Measurements from ENCODE around the gene AARS2.
"Not testable (repeated sequence)": the region's sequence is repeated elsewhere in the genome, so short reads cannot be mapped to it uniquely, and the experiment has no call there.

The AARS2 gene

DNA sequence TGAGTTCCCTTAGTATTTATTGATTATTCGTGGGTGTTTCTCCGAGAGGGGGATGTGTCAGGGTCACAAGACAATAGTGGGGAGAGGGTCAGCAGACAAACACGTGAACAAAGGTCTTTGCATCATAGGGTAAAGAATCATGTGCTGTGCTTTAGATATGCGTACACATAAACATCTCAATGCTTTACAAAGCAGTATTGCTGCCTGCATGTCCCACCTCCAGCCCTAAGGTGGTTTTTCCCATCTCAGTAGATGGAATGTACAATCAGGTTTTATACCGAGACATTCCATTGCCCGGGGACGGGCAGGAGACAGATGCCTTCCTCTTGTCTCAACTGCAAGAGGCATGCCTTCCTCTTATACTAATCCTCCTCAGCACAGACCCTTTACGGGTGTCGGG, 15.1 kb upstream of the AARS2 start:
- DNase-seq, result not testable (repeated sequence)

DNA sequence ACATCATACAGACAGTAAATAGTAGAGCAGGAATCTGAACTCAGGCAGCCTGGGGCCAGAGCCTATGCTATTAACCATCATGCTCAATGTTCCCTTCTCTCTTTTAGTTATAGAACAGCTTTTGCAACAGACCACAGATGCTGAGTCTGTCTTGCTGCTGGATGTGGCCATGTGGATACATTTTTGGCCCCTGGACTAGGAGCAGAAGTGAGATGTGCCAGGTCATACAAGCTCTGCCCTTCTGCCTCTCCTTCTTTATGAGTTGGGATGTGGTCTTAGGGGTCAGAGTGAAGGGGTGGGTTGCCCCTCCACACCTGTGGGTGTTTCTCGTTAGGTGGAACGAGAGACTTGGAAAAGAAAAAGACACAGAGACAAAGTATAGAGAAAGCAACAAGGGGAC, 14.6 kb upstream of the AARS2 start:
- no peak for DNase-seq

DNA sequence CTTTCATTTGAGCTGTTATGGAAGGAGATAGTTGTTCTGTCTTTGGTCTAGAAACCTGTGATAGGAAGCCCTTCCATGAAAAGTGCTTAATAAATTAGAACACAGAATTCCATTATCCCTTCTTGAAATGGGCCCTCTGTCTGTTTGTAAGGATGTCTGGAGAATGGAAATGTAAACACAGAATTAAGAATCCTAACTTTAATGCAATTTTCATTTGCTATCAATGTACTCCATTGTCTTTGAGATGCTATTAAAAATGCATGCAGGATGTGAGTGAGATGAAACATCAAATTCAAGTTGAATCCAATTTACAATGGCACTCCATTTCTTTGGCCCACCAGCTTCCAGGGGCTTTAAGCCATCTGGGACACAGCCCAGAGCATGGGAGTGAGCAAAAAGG, 13.9 kb upstream of the AARS2 start:
- DNase-seq, result no peak

DNA sequence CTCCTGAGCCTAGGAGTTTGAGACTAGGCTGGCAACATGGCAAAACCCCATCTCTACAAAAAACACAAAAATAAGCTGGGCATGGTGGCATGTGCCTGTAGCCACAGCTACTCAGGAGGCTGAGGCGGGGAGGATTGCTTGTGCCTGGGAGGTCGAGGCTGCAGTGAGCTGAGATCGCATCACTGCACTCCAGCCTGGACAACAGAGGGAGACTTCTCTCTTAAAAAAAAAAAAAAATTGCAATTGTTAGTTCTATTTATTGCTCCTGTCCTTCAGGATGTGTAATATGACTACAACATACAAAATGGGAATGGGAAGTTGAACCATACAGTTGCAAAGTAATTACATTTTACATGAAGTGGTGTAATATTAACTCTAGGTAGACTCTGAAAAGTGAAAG, 8.1 kb upstream of the AARS2 start:
- no peak for DNase-seq

DNA sequence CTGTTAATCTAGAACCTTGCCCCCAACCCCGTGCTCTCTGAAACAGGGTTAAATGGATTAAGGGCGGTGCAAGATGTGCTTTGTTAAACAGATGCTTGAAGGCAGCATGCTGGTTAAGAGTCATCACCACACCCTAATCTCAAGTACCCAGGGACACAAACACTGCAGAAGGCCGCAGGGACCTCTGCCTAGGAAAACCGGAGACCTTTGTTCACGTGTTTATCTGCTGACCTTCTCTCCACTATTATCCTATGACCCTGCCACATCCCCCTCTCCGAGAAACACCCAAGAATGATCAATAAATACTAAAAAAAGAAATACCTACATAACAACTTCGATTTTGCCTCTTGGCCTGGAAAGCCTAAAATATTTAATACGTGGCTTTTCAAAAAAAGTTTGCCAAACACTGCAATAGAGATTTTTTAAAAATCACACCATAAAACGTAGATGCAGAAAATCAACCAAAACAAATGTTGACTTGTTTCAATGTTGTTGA, 4.0 kb upstream of the AARS2 start:
- not testable (repeated sequence) for DNase-seq

DNA sequence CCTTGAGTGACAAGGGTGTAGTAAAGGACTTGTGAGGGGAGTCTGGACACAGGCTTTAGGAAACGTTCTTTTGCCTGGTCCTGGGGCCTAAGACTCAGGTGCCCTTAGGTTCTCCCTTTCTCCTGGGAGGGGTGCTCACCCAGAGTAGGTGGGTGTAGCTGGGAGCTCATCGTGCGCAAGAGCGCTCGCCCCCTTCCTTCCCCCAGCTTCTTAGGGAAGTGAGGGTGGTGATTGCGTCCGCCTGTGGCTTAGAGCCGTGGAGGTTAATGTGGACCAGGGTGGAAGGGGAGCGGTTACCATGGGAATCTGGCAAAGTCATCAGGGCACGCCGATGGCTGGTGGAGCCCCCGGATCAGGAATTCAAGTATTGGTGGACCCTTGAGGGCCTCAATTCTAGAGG, 3.3 kb upstream of the AARS2 start:
- no peak for DNase-seq

DNA sequence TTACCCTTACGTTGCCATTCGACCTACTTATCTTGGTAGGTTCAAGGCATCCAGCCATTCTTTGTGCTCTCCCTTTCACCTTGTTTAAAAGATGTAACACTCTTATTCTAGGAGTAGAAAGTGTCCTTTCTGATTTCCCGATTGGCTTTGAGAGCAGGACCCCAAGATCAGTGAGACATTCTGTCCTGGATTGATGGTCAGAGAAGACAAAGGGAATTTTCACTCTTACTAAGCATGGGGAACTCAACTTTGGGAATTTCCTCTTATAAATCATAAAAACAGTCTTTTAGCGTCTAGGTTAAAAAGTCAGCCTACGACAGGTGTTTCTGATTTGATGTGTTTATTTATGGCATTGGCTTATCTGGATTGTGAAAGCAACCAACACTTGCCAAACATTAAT, 2.8 kb upstream of the AARS2 start:
- no peak for DNase-seq

DNA sequence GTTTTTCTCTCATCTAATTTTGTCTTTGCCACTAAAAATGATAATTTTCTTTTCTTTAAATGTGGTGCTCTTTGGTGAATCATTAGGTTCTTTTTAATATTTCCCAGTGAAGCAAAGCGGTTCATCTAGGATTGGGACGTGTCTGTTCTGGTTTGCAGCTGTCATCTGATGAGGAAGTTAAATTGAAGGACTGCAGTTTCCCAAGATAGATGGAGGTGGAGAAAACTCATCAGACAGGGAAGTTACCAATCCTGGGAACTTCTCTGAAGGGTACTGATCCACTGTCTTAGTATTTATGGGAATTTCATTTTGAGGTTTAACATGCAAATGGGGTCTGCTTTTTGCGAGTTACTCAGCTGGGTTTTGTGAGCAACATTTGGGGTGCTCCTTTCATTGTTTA, 2.4 kb upstream of the AARS2 start:
- no peak for DNase-seq

DNA sequence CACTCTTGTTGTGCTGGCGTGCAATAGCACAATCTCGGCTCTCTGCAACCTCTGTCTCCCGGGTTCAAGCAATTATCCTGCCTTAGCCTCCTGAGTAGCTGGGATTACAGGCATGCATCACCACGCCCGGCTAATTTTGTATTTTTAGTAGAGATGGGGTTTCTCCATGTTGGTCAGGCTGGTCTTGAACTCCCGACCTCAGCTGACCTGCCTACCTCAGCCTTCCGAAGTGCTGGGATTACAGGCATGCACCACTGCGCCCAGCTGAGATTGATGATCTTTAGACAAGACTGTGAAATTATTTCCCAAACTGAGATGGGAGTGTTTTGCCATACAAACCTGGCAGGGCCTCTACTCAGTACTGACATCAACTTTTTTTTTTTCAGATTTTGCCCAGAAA, 1.5 kb upstream of the AARS2 start:
- not testable (repeated sequence) for DNase-seq

DNA sequence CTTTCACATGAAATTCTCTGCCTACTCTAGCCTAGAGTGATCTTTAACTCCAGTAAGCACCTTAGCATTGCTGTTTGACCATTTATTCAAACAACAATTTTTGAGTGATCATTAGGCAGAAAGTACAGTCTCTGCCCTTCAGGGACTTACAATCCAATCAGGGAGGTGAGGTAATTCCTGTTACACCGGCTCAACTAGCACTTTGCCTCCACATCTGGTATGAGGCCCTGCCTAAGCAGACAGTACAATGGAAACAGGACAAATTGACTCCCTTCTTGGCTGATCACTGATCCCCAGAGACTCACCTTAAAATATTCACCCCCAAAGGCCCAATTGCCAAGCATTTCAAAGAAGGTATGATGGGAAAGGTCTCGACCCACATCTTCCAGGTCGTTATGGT, 1.4 kb downstream of the AARS2 start:
- DNase-seq, result no peak

DNA sequence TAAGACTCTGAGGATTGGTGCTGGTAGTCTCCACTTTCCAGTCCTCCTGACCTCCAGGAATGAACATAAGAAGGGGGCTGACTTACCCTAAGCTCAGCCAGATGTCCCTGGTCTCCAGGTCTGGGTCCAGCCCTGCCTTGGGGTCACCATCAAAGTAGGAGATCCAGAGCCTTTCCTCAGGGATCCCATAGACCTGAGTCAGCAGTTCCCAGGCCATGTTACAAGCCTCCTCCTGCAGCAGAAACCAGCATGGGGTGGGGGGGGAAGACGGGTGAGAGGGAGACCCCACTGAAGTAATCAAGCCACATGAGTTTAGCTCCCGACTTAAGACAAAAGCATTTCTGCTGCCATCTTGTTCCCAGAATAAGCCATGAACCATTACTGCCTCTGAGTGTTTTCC, 1.8 kb downstream of the AARS2 start:
- DNase-seq, result no peak

DNA sequence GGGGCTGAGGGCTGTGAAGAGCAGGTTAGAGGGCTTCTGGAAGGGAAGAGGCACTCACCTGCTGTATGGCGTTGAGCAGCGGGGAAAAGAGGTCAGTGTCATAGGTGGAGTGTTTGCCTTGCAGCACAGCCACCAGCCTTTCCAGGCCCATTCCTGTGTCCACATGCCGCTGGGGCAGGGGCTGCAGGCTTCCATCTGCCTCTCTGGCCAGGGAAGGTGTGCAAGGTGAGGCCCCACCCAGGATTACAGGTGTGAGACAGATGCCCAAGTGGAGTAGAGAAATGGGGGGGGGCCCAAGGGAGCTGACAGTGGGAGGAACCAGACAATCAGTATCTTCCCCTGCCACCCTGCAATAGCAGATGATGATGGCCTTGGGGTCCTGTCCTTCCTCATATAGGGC, 2.9 kb downstream of the AARS2 start:
- DNase-seq, result no peak

DNA sequence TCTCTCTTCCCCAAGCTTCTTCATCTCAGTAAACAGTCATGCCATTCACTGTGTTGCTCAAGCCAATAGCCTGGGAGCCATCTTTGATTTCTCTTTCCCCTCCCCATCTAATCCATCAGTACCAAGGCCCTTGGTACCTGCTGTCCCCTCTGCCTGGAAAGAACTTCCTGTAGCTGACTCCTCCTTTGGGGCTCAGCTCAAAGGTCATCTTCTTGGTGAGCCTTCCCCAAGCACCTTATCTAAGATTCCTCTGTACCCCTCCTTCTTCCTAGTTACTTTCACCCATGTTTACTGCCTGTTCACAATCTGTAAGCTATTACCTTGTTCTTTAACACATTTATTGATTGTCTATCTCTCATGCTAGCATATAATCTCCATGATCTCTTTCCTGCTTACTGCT, 3.5 kb downstream of the AARS2 start:
- DNase-seq, result no peak

DNA sequence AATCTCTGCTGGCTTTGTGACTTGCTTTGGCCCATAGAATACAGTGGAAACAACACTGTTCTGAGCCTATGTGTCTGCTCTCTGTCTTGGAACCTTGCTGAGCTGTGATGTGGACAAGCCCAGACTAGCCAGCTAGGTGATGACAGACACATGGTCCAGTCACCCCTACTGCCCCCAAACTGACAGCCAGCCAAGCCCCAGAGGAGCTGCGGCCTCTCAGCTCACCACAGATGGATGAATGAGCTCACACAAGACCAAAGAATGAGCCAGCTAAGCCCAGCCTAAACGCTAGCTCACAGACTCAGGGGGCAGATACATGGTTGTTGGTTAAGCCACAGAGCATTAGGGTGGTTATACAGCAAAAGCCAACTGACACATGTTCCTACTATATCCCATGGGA, 4.1 kb downstream of the AARS2 start:
- DNase-seq, result no peak

DNA sequence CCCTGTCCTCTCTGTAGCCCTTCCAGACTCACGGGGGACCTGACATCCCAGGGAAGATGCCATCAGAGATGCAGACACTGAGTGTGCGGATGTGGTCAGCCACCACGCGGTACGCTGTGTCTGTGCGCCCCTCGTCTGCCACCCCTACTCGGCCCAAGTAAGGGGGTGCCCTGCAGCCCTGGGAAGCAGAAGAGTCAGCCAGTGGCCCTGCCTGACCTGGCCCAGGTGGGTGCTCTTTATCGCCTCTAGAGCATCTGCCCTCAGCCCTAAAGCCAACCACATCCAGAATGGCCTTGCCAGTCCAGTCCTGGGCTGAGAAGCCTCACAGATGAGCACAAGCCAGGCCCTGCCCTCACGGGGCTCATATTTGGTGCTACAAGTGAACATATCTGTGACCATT, 5.9 kb downstream of the AARS2 start:
- DNase-seq, result no peak

DNA sequence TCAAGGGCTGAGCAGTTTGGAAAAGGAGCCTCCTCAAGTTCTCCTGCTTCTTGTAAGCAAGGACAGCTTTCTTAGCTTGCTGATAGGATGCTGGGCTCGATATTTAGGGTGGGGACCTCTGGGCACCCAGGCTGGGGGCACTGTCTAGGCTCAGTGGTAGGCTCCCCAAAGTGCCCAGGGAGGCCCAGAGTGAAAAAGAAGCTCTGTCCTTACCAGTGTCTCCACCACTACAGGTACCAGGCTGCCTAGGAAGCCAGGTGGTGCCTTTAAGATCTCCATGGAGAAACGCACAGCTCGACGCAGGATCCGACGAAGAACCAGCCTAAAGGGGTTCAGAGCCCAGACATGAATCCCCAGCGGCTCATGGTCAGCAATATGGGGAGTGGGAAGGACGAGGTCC, 6.4 kb downstream of the AARS2 start:
- DNase-seq, result no peak

DNA sequence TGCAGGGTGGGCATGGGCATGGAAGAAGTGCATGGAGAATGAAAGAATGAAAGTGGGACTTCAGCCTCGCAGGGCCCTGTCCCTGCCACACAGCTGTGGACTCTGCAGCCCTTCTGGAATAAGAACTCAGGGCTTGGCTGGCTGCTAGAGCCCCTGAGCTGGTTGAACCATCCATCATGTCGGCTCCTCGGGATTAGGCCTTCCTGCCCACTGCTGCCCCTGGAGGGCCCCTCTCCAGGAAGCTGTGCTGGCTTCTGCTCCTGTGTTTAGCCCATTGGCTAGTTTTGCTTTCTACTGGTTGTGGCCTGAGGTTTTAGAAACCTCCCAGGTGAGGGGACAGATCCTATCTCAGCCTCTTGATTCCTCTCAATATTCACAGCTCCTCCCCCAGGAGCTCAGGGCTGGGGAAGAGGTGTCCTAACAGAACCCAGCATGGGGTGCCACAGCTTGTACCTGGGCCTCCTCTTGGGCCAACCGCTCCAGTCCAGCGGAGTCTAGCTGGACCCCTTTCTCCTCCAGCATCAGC, 7.9 kb downstream of the AARS2 start:
- no peak for DNase-seq

DNA sequence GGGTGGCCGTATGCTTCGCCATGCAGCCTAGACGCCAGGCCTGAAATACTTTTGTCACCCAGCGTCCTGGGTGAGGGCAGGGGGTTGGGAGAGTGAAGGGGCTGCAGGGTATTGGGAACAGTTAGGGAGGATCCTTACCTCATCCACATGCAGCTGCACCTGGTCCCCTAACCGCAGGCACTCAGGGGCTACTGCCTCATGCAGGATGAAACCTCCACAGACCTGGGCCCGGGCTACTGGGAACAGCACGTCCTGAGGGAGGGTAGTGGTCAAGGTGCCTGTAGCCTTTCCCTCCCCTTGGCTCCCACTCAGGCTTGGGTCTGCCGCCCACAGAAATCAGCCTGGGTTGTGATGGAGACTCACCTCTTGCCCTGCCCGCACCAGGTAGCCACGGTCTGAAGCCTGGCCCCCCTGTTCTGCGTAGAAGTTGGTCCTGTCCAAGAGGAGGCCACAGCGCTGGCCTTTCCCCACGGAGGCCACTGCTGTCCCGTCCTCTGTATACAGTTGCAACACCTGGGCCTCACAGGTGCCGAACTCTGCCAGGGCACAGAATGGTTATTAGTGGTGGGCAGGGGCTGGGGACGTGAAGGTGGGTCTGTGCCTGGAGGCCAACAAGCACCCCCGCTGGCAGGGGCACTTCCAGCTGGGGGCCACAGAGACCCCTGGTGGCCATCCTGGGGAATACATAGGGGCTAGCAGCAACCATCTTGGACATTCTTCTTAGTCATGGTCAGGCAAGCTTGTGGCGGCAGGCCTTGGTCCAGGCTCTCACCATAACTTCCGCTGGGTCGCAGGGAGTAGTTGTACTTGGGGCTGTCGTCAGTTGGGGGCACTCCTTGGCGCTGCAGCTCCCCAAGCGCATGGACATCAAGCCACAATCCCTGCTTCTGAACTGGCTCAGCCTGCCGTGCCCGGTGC, 8.6 kb downstream of the AARS2 start:
- DNase-seq, result peak; percentile 50

DNA sequence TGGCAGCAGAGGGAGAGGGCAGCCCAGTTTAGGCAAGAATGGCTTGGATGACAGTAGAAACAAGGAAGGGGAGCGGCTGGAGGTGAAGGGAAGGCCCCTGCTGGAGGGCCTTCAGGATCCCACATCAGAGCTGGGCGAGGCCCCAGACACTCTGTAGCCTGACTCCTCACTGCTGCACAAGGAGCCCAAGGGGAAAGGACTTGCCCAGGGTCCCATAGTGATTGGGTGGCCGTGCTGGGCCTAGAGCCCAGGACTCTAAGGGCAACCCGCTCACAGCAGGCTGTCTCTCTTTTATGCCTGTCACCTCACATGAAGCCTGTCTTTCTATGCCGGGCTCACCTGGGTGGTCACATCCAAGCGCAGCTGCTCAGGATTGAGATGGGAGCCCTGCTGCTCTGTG, 9.3 kb downstream of the AARS2 start:
- DNase-seq, result no peak

DNA sequence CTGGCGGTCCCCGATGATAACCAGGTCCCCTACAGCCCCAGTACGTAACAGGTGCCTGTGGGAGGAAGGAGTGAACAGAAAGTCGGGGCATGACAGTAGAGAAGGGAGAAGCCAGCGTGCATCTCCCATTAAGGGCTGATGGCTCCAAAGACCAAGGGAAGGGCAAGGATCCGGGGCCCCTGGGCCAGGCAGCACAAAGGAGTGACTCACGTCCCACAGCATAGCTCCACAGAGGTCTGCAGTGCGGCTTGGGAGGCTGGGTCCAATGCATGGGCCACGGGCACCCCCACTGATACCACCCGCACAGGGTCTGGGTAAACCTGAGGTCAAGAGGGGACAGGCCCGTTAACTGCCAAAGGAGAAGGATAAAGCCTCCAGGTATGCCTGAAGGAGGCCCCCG, 10.3 kb downstream of the AARS2 start:
- no peak for DNase-seq

DNA sequence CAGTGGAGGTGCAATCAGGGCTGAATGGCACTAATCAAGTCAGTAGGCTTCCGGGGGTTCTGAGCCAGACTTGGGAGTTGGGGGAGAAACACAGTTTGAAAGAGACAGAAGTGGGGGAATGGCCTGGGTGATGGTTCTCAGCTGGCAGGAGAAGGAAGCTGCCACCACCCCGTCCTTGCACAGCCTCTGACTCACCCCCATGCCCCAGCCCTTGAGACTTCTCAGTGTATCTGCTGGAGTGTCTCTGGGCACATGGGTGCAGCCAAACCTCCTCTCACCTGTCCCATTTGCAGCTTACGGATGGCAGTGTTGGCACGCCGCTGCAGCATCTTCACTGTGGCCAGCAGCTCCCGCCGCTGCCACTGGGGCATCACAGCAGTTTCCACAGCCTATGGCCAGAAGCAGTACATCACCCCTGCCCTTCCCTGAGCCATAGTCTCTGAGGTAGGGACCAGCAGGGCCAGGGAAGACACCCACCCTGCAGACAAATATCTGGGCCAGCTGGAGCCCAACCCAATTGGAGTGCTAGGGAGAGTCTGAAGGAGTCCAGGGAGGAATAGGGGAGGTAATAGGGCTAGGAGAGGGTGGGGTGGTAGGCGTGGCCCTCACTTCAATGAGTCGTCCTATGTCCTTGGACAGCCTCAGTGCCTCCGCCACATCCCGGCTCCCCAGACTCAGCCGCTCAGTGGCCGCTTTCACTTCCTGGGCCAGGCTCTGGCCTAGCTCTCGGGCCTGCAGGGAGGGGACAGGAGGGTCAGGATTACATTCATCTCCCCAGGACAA, 11.2 kb downstream of the AARS2 start:
- no peak for DNase-seq

DNA sequence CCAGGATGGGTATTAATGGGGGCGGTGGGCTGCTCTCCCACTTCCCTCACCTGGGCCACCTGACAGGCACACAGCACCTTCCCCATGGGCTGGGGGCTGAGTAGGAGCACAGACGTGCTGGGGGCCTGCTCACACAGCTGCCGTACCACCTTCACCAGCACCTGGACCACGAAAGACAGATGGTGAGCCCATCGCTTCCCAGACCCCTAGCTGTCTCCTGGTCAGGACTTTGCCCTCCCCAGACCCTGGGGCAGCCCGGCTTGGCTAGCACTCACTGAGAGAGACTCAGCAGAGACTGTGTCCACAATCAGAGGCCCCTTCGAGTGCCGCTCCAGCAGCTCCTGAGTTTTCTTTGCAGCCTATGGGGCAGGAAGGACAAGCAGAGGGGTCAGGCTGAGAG, 12.0 kb downstream of the AARS2 start:
- DNase-seq, result no peak

DNA sequence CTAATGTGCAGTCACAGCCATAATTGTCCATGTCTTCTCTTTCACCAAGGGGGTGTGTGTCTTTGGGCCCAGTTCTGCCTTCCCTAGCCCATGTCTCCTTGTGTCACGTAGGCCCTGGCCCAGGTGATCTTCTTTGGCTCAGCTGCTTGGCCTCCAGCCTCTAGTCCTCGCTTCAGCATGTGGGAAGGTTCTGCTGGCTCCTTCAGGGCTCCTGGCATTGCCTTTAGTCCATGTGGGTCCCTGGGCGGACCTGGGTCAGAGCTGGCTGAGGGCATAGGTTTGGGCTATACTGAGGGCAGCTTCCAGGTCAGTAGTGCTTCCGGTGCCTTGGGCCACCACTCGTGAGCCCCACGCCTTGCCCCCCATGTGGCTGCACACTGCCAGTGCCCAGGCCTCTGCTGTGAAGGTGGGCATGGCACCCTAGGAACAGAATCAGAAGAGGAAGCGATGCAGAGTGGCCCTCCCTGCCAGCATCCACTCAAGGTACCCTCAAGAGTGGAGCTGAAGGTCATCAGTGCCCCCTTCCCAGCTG, 12.8 kb downstream of the AARS2 start:
- no peak for DNase-seq

DNA sequence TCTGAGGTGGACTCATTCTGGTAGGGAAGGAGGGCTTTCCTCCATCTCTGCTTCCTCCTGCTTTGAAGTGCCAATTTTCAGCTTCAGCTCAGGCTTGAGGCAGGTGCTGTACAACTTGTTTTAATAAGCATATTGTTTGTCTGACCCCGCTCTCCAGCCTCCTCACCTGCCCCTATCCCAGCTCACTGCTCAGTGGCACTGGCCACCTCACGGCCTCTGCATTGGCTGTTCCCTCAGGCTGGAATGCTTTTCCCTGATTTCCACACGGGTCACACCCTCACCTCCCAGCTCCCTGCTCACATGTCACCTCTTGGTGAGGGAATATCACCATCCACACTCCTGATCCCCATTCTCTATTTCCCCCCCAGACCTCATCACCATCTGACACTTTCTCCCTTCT, 14.3 kb downstream of the AARS2 start:
- no peak for DNase-seq

Measured in CD4-positive, alpha-beta T cell treated with Interleukin-4 for 1 hour (primary cell).